ENCODE results near the gene STAT4.

The STAT4 gene

GRCh38 chr2:191087311-191087710 lies 63.5 kb downstream of the STAT4 start:
- H3K27me3 ChIP-seq (replicated peaks) = no peaks in the 10 kb centered on the region
- in situ Hi-C loops (cut with HindIII; ENCODE audit: low pct_ligation_motif_present, low sequenced_read_pairs) = no loop called here
- no peak for TF ChIP-seq CTCF (IDR thresholded peaks at IDR 0.05; ENCODE audit: low read depth, low read length, missing control alignments)
- H3K36me3 ChIP-seq (replicated peaks) = no peaks in the 10 kb centered on the region
- DNase-seq = no peak
- H3K27ac ChIP-seq = no peak overlapping the region
- H3K4me3 ChIP-seq (ENCODE audit: low read depth, low read length) = no peak overlapping the region

DNA sequence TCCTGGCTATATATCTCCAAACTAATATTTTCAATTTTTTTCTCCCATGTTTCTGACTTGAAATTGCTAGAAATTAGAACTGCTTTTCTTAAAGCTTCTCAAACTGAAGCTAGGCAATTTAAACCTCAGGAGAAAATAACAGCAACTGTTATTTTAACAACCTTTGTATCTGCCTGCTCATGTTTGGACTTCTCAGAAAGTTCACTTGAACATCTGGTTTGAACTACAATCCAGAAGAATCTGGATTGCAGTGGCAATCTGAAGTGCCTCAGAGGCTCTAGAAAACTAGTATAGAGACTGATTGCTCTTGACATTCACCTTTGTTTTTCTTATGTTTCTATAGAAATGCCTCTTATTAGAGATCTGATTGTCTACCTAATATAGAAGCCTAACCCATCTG lies 64.1 kb downstream of the STAT4 start:
- Histone ChIP-seq H3K4me3 (ENCODE audit: low read depth, low read length) (no peak overlapping the region), H3K27ac (no peak overlapping the region), H3K27me3 (replicated peaks) (no peaks in the 10 kb centered on the region), H3K36me3 (replicated peaks) (no peaks in the 10 kb centered on the region)
- no peak for TF ChIP-seq CTCF (IDR thresholded peaks at IDR 0.05; ENCODE audit: low read depth, low read length, missing control alignments)
- in situ Hi-C loops (cut with HindIII; ENCODE audit: low pct_ligation_motif_present, low sequenced_read_pairs) = no loop called here
- DNase-seq = no peak

DNA sequence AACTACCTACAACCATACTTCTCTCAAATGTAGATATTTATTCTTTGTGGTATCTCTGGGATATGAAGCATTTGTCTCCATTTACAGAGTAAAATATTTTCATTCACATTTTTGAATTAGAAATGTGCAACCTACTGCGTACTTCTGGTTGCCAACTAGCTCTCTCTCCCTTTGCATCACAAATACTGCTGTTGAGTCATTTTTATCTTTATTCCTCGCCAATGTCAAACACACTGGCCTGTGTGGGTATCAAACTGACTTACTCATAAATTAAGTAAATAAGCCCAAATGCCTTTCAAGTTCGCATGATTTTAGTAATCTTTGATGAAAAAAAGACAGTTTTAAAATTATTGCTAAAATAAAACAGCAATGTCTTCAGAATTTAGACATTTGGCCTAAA lies 67.3 kb downstream of the STAT4 start:
- in situ Hi-C loops (cut with HindIII; ENCODE audit: low pct_ligation_motif_present, low sequenced_read_pairs) = no loop called here
- no peaks in the 10 kb centered on the region for H3K27me3 ChIP-seq (replicated peaks)
- no peaks in the 10 kb centered on the region for H3K36me3 ChIP-seq (replicated peaks)
- no peak for DNase-seq
- H3K27ac ChIP-seq = no peak overlapping the region
- no peak for TF ChIP-seq CTCF (IDR thresholded peaks at IDR 0.05; ENCODE audit: low read depth, low read length, missing control alignments)
- H3K4me3 ChIP-seq (ENCODE audit: low read depth, low read length) = no peak overlapping the region

DNA sequence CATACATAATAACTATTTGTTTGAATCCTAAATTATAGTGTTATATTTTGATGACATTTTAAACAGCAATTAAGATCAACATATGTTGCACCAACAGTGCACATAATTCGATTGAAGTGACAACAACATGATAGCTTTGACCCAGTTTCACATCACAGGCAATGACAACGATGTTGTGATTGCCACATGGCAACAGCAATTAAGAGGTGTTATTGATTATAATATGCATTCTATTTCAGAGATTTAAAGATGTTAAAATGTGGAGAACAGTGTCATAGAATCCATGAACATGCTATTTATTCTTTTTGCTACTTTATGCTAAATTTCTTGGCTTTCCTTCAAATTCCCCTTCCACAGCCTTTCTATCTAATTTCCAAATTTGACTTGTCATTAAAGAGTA lies 68.5 kb downstream of the STAT4 start:
- no peak overlapping the region for H3K27ac ChIP-seq
- H3K4me3 ChIP-seq (ENCODE audit: low read depth, low read length) = no peak overlapping the region
- H3K36me3 ChIP-seq (replicated peaks) = no peaks in the 10 kb centered on the region
- TF ChIP-seq CTCF (IDR thresholded peaks at IDR 0.05; ENCODE audit: low read depth, low read length, missing control alignments) = no peak
- in situ Hi-C loops (cut with HindIII; ENCODE audit: low pct_ligation_motif_present, low sequenced_read_pairs) = no loop called here
- no peaks in the 10 kb centered on the region for H3K27me3 ChIP-seq (replicated peaks)
- DNase-seq = no peak

- in situ Hi-C loops (cut with HindIII; ENCODE audit: low pct_ligation_motif_present, low sequenced_read_pairs) = no loop called here
- H3K4me3 ChIP-seq (ENCODE audit: low read depth, low read length) = no peak overlapping the region
Measured at GRCh38 chr2:191081411-191082155, 69.2 kb downstream of the STAT4 start.

More at GRCh38 chr2:191081411-191082155, 69.2 kb downstream of the STAT4 start:
- H3K36me3 ChIP-seq (replicated peaks) = no peaks in the 10 kb centered on the region
- no peak overlapping the region for H3K27ac ChIP-seq
- no peak for DNase-seq
- no peaks in the 10 kb centered on the region for H3K27me3 ChIP-seq (replicated peaks)
- TF ChIP-seq CTCF (IDR thresholded peaks at IDR 0.05; ENCODE audit: low read depth, low read length, missing control alignments) = no peak
